ENCODE results near the gene MAPKAPK3. TPM values are rescaled to one million over a fixed set of nuclear protein-coding genes. Genes with fewer than 3 reads are reported as not detected.

The MAPKAPK3 gene
- total and polyA plus RNA-seq, 2 donors (not counting 3 experiments of a cell fraction or from before 2014, with no cell fraction given), result 21.3 to 30.5 TPM

DNA sequence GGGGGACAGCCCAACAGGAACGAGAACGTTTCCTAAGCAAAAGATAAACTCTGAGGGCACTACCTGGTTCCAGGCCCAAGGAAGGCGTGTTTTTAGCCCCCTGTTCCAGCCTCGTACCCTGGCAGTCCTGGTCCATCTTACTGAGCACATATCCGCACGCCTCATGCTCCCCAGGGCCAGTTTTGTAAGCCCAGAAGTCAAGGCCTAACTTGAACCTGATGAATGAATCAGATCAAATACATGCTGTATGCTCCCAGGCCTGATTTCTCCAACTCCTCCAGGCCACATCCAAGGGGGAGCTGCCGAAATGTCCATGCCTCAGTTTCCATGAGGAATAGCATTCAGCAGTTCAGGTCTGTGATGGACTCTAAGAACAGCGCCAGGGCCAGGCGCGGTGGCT lies 43.4 kb downstream of the MAPKAPK3 start:
- intact Hi-C loops (cut with micrococcal nuclease) (no loop called here), dilution Hi-C loops (cut with MboI; ENCODE audit: extremely low pct_ligation_motif_present, low sequenced_read_pairs) (no loop called here)
- Histone ChIP-seq H3K36me3 (ENCODE audit: control insufficient read depth in 2 of 2, extremely low read depth in 1 of 2, insufficient read depth in 2 of 2, low read length in 2 of 2) (no peaks in the 10 kb centered on the region), H3K27me3 (ENCODE audit: control insufficient read depth in 2 of 2, insufficient read depth in 2 of 2, low read length in 2 of 2) (no peaks in the 10 kb centered on the region), H3K4me2 (ENCODE audit: insufficient read depth, low read length) (no peak overlapping the region), H3K4me3 (replicated peaks in 1 of 3; ENCODE audit: insufficient read depth in 1 of 3, low read depth in 1 of 3, low read length in 3 of 3) (no peak overlapping the region), H3K27ac (ENCODE audit: insufficient read depth, low read depth, low read length) (no peak overlapping the region), H3K9me1 (replicated peaks; ENCODE audit: control insufficient read depth, extremely low read depth, insufficient read depth, low read length) (no peaks in the 10 kb centered on the region), H3K4me1 (ENCODE audit: control insufficient read depth, extremely low read depth, insufficient read depth, low read length) (no peaks in the 10 kb centered on the region), H3K9ac (replicated peaks; ENCODE audit: extremely low read depth, insufficient read depth, low read length) (no peak overlapping the region), H3K9me3 (replicated peaks; ENCODE audit: control insufficient read depth, insufficient read depth, low read length) (no peaks in the 10 kb centered on the region), H4K20me1 (replicated peaks; ENCODE audit: control insufficient read depth, extremely low read depth, insufficient read depth, low read length) (no peaks in the 10 kb centered on the region), H3K79me2 (ENCODE audit: control insufficient read depth, insufficient read depth, low read length) (no peaks in the 10 kb centered on the region), H2AFZ (ENCODE audit: low read depth, low read length) (no peak overlapping the region)
- no TSS peak for BruUV-seq (replicated peaks)
- FAIRE-seq, result no peak
- TF ChIP-seq POLR2A (IDR thresholded peaks at IDR 0.05; ENCODE audit: low read depth, low read length) (no peak), GATA2 (IDR thresholded peaks at IDR 0.05; ENCODE audit: insufficient read depth, insufficient read length, low read depth, low read length) (no peak), MYC (IDR thresholded peaks at IDR 0.05; ENCODE audit: low read depth, low read length) (no peak), EZH2 (IDR thresholded peaks at IDR 0.05; ENCODE audit: borderline replicate concordance, low read depth, low read length, severe bottlenecking) (no peak), POLR2AphosphoS5 (IDR thresholded peaks at IDR 0.05; ENCODE audit: insufficient read depth, low read depth, low read length) (no peak), JUN (IDR thresholded peaks at IDR 0.05; ENCODE audit: borderline replicate concordance, insufficient read depth, insufficient read length, low read depth) (no peak), FOS (IDR thresholded peaks at IDR 0.05; ENCODE audit: borderline replicate concordance, insufficient read depth, low read length) (no peak)
- TF ChIP-seq, protein P1, sequence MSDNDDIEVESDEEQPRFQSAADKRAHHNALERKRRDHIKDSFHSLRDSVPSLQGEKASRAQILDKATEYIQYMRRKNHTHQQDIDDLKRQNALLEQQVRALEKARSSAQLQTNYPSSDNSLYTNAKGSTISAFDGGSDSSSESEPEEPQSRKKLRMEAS (IDR thresholded peaks at IDR 0.05; ENCODE audit: insufficient read depth, insufficient read length), result no peak
- TF ChIP-seq, protein P2, sequence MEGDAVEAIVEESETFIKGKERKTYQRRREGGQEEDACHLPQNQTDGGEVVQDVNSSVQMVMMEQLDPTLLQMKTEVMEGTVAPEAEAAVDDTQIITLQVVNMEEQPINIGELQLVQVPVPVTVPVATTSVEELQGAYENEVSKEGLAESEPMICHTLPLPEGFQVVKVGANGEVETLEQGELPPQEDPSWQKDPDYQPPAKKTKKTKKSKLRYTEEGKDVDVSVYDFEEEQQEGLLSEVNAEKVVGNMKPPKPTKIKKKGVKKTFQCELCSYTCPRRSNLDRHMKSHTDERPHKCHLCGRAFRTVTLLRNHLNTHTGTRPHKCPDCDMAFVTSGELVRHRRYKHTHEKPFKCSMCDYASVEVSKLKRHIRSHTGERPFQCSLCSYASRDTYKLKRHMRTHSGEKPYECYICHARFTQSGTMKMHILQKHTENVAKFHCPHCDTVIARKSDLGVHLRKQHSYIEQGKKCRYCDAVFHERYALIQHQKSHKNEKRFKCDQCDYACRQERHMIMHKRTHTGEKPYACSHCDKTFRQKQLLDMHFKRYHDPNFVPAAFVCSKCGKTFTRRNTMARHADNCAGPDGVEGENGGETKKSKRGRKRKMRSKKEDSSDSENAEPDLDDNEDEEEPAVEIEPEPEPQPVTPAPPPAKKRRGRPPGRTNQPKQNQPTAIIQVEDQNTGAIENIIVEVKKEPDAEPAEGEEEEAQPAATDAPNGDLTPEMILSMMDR (IDR thresholded peaks at IDR 0.05; ENCODE audit: extremely low read depth in 1 of 2, insufficient read depth in 1 of 2, low read depth in 1 of 2, low read length in 2 of 2), result no peak
- POLR2A ChIA-PET, result no interaction called here
- no peak for DNase-seq (ENCODE audit: low read depth, low spot score)
- CTCF ChIA-PET, result interaction anchor here (2.3 kb wide), 1 partner anchor 8 kb away, joined by 9 read pairs; no protein-coding TSS in a partner anchor

All from endothelial cell of umbilical vein (primary cell).